GM23338 (cell line): Measurements from ENCODE around the gene ADA. TPM values are rescaled to one million over a fixed set of nuclear protein-coding genes. Genes with fewer than 3 reads are reported as not detected.

ENCODE experiments used
- ATAC-seq: fragments of 200-7000 bp; cut with Tn5 transposase; 3 replicates; pipeline ENCODE4 v1.9.1; 2020
- DNase-seq: peaks from one replicate; pipeline ENCODE4 v3.0.0-alpha.2; 2015; ENCODE audit warnings: low spot score
- H2AFZ ChIP-seq: fragments of 200-600 bp; sonication (generic); 2 replicates; pipeline ENCODE4 v1.8.0; 2016; ENCODE audit warnings: antibody characterized with exemption, mild to moderate bottlenecking, moderate library complexity
- H3F3A ChIP-seq: fragments of 200-600 bp; sonication (generic); replicated peaks from 2 replicates; pipeline ENCODE4 v1.8.0; 2017; ENCODE audit warnings: antibody characterized with exemption, mixed run types, low read depth
- H3K27ac ChIP-seq: fragments of 200-600 bp; sonication (generic); 2 replicates; pipeline ENCODE4 v1.6.1; 2016; ENCODE audit warnings: low read depth
- H3K27me3 ChIP-seq: fragments of 200-600 bp; sonication (generic); 2 replicates; pipeline ENCODE4 v1.8.0; 2016; ENCODE audit warnings: mild to moderate bottlenecking, mixed run types, moderate library complexity; ENCODE audit not compliant: insufficient read depth
- H3K36me3 ChIP-seq: fragments of 200-600 bp; sonication (generic); 2 replicates; pipeline ENCODE4 v1.8.0; 2016; ENCODE audit warnings: mild to moderate bottlenecking; ENCODE audit not compliant: insufficient read depth
- H3K4me1 ChIP-seq: fragments of 200-600 bp; sonication (generic); 2 replicates; pipeline ENCODE4 v1.8.0; 2016; ENCODE audit warnings: mild to moderate bottlenecking, moderate library complexity; ENCODE audit not compliant: insufficient read depth
- H3K4me2 ChIP-seq: fragments of 200-600 bp; sonication (generic); 2 replicates; pipeline ENCODE4 v1.7.1; 2017; ENCODE audit warnings: mixed run types
- H3K4me3 ChIP-seq: fragments of 200-600 bp; sonication (generic); 2 replicates; pipeline ENCODE4 v1.6.1; 2016; ENCODE audit warnings: mixed run types
- H3K79me2 ChIP-seq: fragments of 200-600 bp; sonication (generic); replicated peaks from 2 replicates; pipeline ENCODE4 v1.8.0; 2017; ENCODE audit warnings: mild to moderate bottlenecking; ENCODE audit not compliant: insufficient read depth
- H3K9me2 ChIP-seq: fragments of 200-600 bp; sonication (generic); 2 replicates; pipeline ENCODE4 v1.8.0; 2017; ENCODE audit not compliant: insufficient read depth
- H4K20me1 ChIP-seq: fragments of 200-600 bp; sonication (generic); replicated peaks from 2 replicates; pipeline ENCODE4 v1.8.0; 2017; ENCODE audit warnings: mild to moderate bottlenecking; ENCODE audit not compliant: insufficient read depth
- H3K27ac Mint-ChIP-seq: 2 replicates; pipeline ENCODE4 v1.8.0; 2020; ENCODE audit warnings: inconsistent platforms, mild to moderate bottlenecking, moderate library complexity, mixed read lengths
- H3K27me3 Mint-ChIP-seq: 3 replicates; pipeline ENCODE4 v1.8.0; 2022; ENCODE audit warnings: low read depth, mild to moderate bottlenecking, moderate library complexity, mixed read lengths, inconsistent platforms; ENCODE audit not compliant: insufficient read depth, poor library complexity
- H3K36me3 Mint-ChIP-seq: 3 replicates; pipeline ENCODE4 v1.8.0; 2021; ENCODE audit warnings: low read depth, mild to moderate bottlenecking, inconsistent platforms, moderate library complexity, mixed read lengths
- H3K4me1 Mint-ChIP-seq: 3 replicates; pipeline ENCODE4 v1.8.0; 2020; ENCODE audit warnings: mild to moderate bottlenecking, inconsistent platforms, mixed read lengths
- H3K4me3 Mint-ChIP-seq: 3 replicates; pipeline ENCODE4 v1.8.0; 2021; ENCODE audit warnings: moderate library complexity, mild to moderate bottlenecking, inconsistent platforms, mixed read lengths
- H3K9me3 Mint-ChIP-seq: 3 replicates; pipeline ENCODE4 v1.8.0; 2020; ENCODE audit warnings: moderate library complexity, mild to moderate bottlenecking, inconsistent platforms, mixed read lengths
- CREB1 ChIP-seq: fragments of 250-450 bp; sonication (Bioruptor Pico); IDR thresholded peaks from 2 replicates; pipeline ENCODE4 v1.5.0; 2020; ENCODE audit warnings: low read depth, mild to moderate bottlenecking, moderate library complexity
- EZH2 ChIP-seq: fragments of 200-600 bp; sonication (generic); IDR thresholded peaks from one replicate; pipeline ENCODE4 v1.8.0; 2017; ENCODE audit warnings: antibody characterized with exemption, mild to moderate bottlenecking, low read depth; ENCODE audit not compliant: unreplicated experiment
- EZH2phosphoT487 ChIP-seq: fragments of 200-600 bp; sonication (generic); IDR thresholded peaks from one replicate; pipeline ENCODE4 v1.8.1; 2018; ENCODE audit warnings: antibody characterized with exemption; ENCODE audit not compliant: unreplicated experiment
- JUNB ChIP-seq: IDR thresholded peaks from one replicate; pipeline ENCODE4 v1.6.1; 2016; ENCODE audit warnings: antibody characterized with exemption; ENCODE audit not compliant: unreplicated experiment
- NANOG ChIP-seq: IDR thresholded peaks from 2 replicates; pipeline ENCODE4 v1.6.1; 2016; ENCODE audit warnings: antibody characterized with exemption, borderline replicate concordance
- POLR2AphosphoS5 ChIP-seq: IDR thresholded peaks from 2 replicates; pipeline ENCODE4 v1.6.1; 2016; ENCODE audit warnings: antibody characterized with exemption, low read depth
- STAT1 ChIP-seq: IDR thresholded peaks from one replicate; pipeline ENCODE4 v1.6.1; 2016; ENCODE audit warnings: antibody characterized with exemption; ENCODE audit not compliant: unreplicated experiment
- ZNF114 ChIP-seq: fragments of 250-450 bp; sonication (Bioruptor Pico); IDR thresholded peaks from 2 replicates; pipeline ENCODE4 v1.5.0; 2020; ENCODE audit warnings: mild to moderate bottlenecking, moderate library complexity
- ZNF331 ChIP-seq: fragments of 250-450 bp; sonication (Bioruptor Pico); IDR thresholded peaks from 2 replicates; pipeline ENCODE4 v1.5.0; 2020; ENCODE audit warnings: low read depth, mild to moderate bottlenecking, moderate library complexity
- polyA plus RNA-seq: library from polyadenylated mRNA; unstranded; fragments of >200 nt; fragmentation: Nextera tagmentation; extraction: Ambion mirVana; gene quantifications from 2 replicates; pipeline ENCODE4 v1.2.1, GENCODE V29; 2016
- total RNA-seq: library from RNA; depleted of rRNA; stranded (reverse); fragments of >200 nt; shearing (Covaris generic); gene quantifications from 2 replicates; pipeline ENCODE4 v1.2.3, GENCODE V29; 2014
- TF ChIP-seq, protein P1 (sequence below): fragments of 250-450 bp; sonication (Bioruptor Pico); IDR thresholded peaks from 2 replicates; pipeline ENCODE4 v1.5.0; 2020; ENCODE audit warnings: mild to moderate bottlenecking, moderate library complexity
- TF ChIP-seq, protein P2 (sequence below), 2 experiments: fragments of 200-600 bp in 1 of 2; sonication (generic) in 1 of 2; conservative IDR thresholded peaks; 2 replicates each; pipeline versions ENCODE4 v1.5.1 to v1.6.1; 2016 to 2017; ENCODE audit warnings: antibody characterized with exemption in 2 of 2, low read depth in 2 of 2, mild to moderate bottlenecking in 2 of 2, moderate library complexity in 1 of 2
- TF ChIP-seq, protein P3 (sequence below): IDR thresholded peaks from 2 replicates; pipeline ENCODE4 v1.6.1; 2016; ENCODE audit warnings: antibody characterized with exemption
- TF ChIP-seq, protein P4 (sequence below): IDR thresholded peaks from one replicate; pipeline ENCODE4 v1.6.1; 2018; ENCODE audit warnings: antibody characterized with exemption; ENCODE audit not compliant: unreplicated experiment

The ADA gene
- total and polyA plus RNA-seq, 2 experiments from 2014 or later = 15.8 to 16.2 TPM

DNA sequence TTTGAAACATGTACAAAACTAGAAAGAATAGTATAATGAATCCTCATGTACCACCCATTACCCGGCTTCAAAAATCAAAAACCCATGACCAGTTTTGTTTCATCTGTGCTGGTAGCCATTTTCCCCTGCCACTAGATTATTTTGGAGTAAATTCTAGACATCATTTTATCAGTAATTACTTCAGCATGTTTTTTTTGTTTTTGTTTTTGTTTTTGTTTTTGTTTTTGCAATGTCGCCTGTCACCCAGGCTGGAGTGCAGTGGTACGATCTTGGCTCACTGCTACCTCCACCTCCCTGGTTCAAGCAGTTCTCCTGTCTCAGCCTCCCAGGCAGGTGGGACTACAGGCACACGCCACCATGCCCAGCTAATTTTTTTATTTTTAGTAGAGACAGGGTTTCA lies 77.1 kb downstream of the ADA start:
- Histone ChIP-seq H3F3A (no peaks in the 10 kb centered on the region), H3K79me2 (no peaks in the 10 kb centered on the region), H2AFZ (no peak overlapping the region), H3K4me2 (no peak overlapping the region), H3K9me2 (no peaks in the 10 kb centered on the region), H3K4me1 (no peaks in the 10 kb centered on the region), H3K36me3 (no peaks in the 10 kb centered on the region), H3K27me3 (no peaks in the 10 kb centered on the region), H3K4me3 (no peak overlapping the region), H3K27ac (no peak overlapping the region), H4K20me1 (no peaks in the 10 kb centered on the region; the same call in none of the 2 replicates)
- Mint-ChIP-seq H3K9me3 (no peaks in the 10 kb centered on the region), H3K27me3 (no peaks in the 10 kb centered on the region), H3K4me3 (no peak overlapping the region), H3K36me3 (no peaks in the 10 kb centered on the region), H3K27ac (no peak overlapping the region), H3K4me1 (peaks cover 3% of the 10 kb centered on the region; the same call in 1 of the 3 replicates)
- no peak for DNase-seq
- ATAC-seq = no peak
- TF ChIP-seq, protein P1, sequence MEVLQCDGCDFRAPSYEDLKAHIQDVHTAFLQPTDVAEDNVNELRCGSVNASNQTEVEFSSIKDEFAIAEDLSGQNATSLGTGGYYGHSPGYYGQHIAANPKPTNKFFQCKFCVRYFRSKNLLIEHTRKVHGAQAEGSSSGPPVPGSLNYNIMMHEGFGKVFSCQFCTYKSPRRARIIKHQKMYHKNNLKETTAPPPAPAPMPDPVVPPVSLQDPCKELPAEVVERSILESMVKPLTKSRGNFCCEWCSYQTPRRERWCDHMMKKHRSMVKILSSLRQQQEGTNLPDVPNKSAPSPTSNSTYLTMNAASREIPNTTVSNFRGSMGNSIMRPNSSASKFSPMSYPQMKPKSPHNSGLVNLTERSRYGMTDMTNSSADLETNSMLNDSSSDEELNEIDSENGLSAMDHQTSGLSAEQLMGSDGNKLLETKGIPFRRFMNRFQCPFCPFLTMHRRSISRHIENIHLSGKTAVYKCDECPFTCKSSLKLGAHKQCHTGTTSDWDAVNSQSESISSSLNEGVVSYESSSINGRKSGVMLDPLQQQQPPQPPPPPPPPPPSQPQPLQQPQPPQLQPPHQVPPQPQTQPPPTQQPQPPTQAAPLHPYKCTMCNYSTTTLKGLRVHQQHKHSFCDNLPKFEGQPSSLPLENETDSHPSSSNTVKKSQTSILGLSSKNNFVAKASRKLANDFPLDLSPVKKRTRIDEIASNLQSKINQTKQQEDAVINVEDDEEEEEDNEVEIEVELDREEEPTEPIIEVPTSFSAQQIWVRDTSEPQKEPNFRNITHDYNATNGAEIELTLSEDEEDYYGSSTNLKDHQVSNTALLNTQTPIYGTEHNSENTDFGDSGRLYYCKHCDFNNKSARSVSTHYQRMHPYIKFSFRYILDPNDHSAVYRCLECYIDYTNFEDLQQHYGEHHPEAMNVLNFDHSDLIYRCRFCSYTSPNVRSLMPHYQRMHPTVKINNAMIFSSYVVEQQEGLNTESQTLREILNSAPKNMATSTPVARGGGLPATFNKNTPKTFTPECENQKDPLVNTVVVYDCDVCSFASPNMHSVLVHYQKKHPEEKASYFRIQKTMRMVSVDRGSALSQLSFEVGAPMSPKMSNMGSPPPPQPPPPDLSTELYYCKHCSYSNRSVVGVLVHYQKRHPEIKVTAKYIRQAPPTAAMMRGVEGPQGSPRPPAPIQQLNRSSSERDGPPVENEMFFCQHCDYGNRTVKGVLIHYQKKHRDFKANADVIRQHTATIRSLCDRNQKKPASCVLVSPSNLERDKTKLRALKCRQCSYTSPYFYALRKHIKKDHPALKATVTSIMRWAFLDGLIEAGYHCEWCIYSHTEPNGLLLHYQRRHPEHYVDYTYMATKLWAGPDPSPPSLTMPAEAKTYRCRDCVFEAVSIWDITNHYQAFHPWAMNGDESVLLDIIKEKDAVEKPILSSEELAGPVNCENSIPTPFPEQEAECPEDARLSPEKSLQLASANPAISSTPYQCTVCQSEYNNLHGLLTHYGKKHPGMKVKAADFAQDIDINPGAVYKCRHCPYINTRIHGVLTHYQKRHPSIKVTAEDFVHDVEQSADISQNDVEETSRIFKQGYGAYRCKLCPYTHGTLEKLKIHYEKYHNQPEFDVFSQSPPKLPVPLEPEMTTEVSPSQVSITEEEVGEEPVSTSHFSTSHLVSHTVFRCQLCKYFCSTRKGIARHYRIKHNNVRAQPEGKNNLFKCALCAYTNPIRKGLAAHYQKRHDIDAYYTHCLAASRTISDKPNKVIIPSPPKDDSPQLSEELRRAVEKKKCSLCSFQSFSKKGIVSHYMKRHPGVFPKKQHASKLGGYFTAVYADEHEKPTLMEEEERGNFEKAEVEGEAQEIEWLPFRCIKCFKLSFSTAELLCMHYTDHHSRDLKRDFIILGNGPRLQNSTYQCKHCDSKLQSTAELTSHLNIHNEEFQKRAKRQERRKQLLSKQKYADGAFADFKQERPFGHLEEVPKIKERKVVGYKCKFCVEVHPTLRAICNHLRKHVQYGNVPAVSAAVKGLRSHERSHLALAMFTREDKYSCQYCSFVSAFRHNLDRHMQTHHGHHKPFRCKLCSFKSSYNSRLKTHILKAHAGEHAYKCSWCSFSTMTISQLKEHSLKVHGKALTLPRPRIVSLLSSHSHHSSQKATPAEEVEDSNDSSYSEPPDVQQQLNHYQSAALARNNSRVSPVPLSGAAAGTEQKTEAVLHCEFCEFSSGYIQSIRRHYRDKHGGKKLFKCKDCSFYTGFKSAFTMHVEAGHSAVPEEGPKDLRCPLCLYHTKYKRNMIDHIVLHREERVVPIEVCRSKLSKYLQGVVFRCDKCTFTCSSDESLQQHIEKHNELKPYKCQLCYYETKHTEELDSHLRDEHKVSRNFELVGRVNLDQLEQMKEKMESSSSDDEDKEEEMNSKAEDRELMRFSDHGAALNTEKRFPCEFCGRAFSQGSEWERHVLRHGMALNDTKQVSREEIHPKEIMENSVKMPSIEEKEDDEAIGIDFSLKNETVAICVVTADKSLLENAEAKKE (CRISPR knock-in tag) = no peak
- no peak for TF ChIP-seq EZH2phosphoT487
- no peak for TF ChIP-seq JUNB
- TF ChIP-seq, protein P2, sequence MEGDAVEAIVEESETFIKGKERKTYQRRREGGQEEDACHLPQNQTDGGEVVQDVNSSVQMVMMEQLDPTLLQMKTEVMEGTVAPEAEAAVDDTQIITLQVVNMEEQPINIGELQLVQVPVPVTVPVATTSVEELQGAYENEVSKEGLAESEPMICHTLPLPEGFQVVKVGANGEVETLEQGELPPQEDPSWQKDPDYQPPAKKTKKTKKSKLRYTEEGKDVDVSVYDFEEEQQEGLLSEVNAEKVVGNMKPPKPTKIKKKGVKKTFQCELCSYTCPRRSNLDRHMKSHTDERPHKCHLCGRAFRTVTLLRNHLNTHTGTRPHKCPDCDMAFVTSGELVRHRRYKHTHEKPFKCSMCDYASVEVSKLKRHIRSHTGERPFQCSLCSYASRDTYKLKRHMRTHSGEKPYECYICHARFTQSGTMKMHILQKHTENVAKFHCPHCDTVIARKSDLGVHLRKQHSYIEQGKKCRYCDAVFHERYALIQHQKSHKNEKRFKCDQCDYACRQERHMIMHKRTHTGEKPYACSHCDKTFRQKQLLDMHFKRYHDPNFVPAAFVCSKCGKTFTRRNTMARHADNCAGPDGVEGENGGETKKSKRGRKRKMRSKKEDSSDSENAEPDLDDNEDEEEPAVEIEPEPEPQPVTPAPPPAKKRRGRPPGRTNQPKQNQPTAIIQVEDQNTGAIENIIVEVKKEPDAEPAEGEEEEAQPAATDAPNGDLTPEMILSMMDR (conservative IDR thresholded peaks at IDR 0.05; ENCODE audit: low read depth in 2 of 2) = no peak
- no peak for TF ChIP-seq ZNF331 (CRISPR knock-in tag)
- TF ChIP-seq ZNF114 (CRISPR knock-in tag) = no peak
- no peak for TF ChIP-seq NANOG
- TF ChIP-seq, protein P3, sequence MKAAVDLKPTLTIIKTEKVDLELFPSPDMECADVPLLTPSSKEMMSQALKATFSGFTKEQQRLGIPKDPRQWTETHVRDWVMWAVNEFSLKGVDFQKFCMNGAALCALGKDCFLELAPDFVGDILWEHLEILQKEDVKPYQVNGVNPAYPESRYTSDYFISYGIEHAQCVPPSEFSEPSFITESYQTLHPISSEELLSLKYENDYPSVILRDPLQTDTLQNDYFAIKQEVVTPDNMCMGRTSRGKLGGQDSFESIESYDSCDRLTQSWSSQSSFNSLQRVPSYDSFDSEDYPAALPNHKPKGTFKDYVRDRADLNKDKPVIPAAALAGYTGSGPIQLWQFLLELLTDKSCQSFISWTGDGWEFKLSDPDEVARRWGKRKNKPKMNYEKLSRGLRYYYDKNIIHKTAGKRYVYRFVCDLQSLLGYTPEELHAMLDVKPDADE = no peak
- TF ChIP-seq, protein P4, sequence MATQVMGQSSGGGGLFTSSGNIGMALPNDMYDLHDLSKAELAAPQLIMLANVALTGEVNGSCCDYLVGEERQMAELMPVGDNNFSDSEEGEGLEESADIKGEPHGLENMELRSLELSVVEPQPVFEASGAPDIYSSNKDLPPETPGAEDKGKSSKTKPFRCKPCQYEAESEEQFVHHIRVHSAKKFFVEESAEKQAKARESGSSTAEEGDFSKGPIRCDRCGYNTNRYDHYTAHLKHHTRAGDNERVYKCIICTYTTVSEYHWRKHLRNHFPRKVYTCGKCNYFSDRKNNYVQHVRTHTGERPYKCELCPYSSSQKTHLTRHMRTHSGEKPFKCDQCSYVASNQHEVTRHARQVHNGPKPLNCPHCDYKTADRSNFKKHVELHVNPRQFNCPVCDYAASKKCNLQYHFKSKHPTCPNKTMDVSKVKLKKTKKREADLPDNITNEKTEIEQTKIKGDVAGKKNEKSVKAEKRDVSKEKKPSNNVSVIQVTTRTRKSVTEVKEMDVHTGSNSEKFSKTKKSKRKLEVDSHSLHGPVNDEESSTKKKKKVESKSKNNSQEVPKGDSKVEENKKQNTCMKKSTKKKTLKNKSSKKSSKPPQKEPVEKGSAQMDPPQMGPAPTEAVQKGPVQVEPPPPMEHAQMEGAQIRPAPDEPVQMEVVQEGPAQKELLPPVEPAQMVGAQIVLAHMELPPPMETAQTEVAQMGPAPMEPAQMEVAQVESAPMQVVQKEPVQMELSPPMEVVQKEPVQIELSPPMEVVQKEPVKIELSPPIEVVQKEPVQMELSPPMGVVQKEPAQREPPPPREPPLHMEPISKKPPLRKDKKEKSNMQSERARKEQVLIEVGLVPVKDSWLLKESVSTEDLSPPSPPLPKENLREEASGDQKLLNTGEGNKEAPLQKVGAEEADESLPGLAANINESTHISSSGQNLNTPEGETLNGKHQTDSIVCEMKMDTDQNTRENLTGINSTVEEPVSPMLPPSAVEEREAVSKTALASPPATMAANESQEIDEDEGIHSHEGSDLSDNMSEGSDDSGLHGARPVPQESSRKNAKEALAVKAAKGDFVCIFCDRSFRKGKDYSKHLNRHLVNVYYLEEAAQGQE = no peak
- no peak for TF ChIP-seq CREB1 (CRISPR knock-in tag)
- no peak for TF ChIP-seq POLR2AphosphoS5
- no peak for TF ChIP-seq EZH2
- TF ChIP-seq STAT1 = no peak
